Prostate gland (tissue), 2 donors: Measurements from ENCODE around the gene RPTOR.

Experiments used
- POLR2AphosphoS5 ChIP-seq: sonication (generic); formaldehyde crosslinking; IDR thresholded peaks from one replicate; pipeline ENCODE4 v1.6.1; 2017; ENCODE audit warnings: antibody characterized with exemption
- TF ChIP-seq, protein P1 (sequence below), 4 experiments: fragments of 200-600 bp in 2 of 4; fragments of 450-650 bp in 2 of 4; sonication (generic) in 2 of 4; IDR thresholded peaks; 1 replicate in 3 of 4; 2 replicates in 1 of 4; pipeline ENCODE4 v1.5.1; 2016 to 2019; ENCODE audit warnings: antibody characterized with exemption in 4 of 4, mild to moderate bottlenecking in 2 of 4, moderate library complexity in 2 of 4

DNA sequence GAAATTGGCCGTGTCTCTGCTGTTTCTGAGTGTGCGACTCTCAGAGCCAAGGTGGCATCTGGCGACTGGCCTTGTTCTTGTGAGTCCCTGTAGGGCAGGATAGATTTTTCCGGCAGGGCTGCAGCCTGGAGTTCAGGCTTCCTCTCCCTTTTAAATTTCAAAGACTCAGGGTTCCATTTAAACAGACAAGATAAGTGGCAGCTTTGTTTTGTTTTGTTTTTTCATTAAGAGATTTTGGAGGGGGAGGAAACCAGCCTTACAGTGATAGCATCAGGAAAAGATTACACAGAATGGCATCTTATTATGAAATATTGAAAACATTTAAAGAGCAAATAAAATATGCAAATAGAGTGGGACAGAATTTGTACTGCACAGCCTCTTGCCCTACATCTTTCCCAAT, 151.3 kb downstream of the RPTOR start:
- TF ChIP-seq, protein P1, sequence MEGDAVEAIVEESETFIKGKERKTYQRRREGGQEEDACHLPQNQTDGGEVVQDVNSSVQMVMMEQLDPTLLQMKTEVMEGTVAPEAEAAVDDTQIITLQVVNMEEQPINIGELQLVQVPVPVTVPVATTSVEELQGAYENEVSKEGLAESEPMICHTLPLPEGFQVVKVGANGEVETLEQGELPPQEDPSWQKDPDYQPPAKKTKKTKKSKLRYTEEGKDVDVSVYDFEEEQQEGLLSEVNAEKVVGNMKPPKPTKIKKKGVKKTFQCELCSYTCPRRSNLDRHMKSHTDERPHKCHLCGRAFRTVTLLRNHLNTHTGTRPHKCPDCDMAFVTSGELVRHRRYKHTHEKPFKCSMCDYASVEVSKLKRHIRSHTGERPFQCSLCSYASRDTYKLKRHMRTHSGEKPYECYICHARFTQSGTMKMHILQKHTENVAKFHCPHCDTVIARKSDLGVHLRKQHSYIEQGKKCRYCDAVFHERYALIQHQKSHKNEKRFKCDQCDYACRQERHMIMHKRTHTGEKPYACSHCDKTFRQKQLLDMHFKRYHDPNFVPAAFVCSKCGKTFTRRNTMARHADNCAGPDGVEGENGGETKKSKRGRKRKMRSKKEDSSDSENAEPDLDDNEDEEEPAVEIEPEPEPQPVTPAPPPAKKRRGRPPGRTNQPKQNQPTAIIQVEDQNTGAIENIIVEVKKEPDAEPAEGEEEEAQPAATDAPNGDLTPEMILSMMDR (IDR thresholded peaks at IDR 0.05): no peak
- TF ChIP-seq POLR2AphosphoS5: no peak
